ENCODE data around the gene CDHR5. TPM values are rescaled to one million over a fixed set of nuclear protein-coding genes. Genes with fewer than 3 reads are reported as not detected.

The CDHR5 gene
- total and polyA plus RNA-seq, 2 of the 4 experiments (the other 2 are of a cell fraction): not detected

GRCh38 chr11:616320-617198, 8.2 kb downstream of the CDHR5 start:
- H3K9me3 ChIP-seq (ENCODE audit: control insufficient read depth, insufficient read depth, low read length): no peaks in the 10 kb centered on the region
- ChIA-PET POLR2A (ENCODE audit: unreplicated experiment) (no interaction called here), CTCF (no interaction called here)
- H2BK120ac ChIP-seq (ENCODE audit: low read depth, low read length): no peak overlapping the region
- H3K4me3 ChIP-seq (ENCODE audit: insufficient read depth, low read depth, low read length): peak overlapping the region; percentile 29; the same call in 1 of the 2 replicates
- H4K91ac ChIP-seq (ENCODE audit: insufficient read depth, low read depth, low read length): no peak overlapping the region
- dilution Hi-C loops (cut with HindIII; ENCODE audit: low sequenced_read_pairs, unreplicated experiment) (no loop called here), intact Hi-C loops (cut with micrococcal nuclease) (no loop called here), in situ Hi-C loops (cut with MboI; ENCODE audit: low sequenced_read_pairs) (no loop called here)
- peak overlapping the region; percentile 40 to 74; a peak in 2 of 4 replicates for H4K8ac ChIP-seq (ENCODE audit: low read depth in 2 of 2, low read length in 2 of 2)
- H2AK5ac ChIP-seq (ENCODE audit: low read depth, low read length): 0 out of 2 replicates have a peak overlapping the region, but pooled peaks have one; percentile 29
- no peak overlapping the region for H2AFZ ChIP-seq (replicated peaks; ENCODE audit: low read length, poor library complexity)
- no peak overlapping the region for H3K4ac ChIP-seq (ENCODE audit: low read depth, low read length)
- TF ChIP-seq RCOR1 (IDR thresholded peaks at IDR 0.05; ENCODE audit: insufficient replicate concordance, low read length) (no peak), SMC3 (IDR thresholded peaks at IDR 0.05; ENCODE audit: low read depth, low read length) (no peak), CHD1 (IDR thresholded peaks at IDR 0.05; ENCODE audit: low read depth, low read length) (no peak), FOS (IDR thresholded peaks at IDR 0.05; ENCODE audit: low read depth, low read length) (no peak), POLR2A (IDR thresholded peaks at IDR 0.05; ENCODE audit: low read depth, low read length) (no peak), MAZ (IDR thresholded peaks at IDR 0.05; ENCODE audit: borderline replicate concordance, low read depth, low read length) (no peak)
- no peak overlapping the region for H3K18ac ChIP-seq (ENCODE audit: low read depth, low read length)
- H3K56ac ChIP-seq (ENCODE audit: extremely low read depth, insufficient read depth, low read length): no peak overlapping the region
- no peak overlapping the region for H2BK20ac ChIP-seq (ENCODE audit: low read depth, low read length)
- no peak overlapping the region for H3K14ac ChIP-seq (replicated peaks; ENCODE audit: low read depth, low read length)
- H4K20me1 ChIP-seq (ENCODE audit: insufficient read depth, low read length): peaks cover 29% of the 10 kb centered on the region
- no peaks in the 10 kb centered on the region for H3K27me3 ChIP-seq (ENCODE audit: control insufficient read depth, insufficient read depth, low read length)
- H2BK5ac ChIP-seq (ENCODE audit: low read depth, low read length, poor library complexity, severe bottlenecking): no peak overlapping the region
- peaks cover 2 to 32% of the 10 kb centered on the region in 2 experiments; a peak in 3 of 4 replicates for H3K79me1 ChIP-seq (ENCODE audit: low read depth in 1 of 2, low read length in 2 of 2)
- H3K36me3 ChIP-seq (ENCODE audit: control insufficient read depth, insufficient read depth, low read length): peaks cover 24% of the 10 kb centered on the region
- no TSS peak for BruUV-seq (replicated peaks)
- no peak overlapping the region for H3K4me2 ChIP-seq (ENCODE audit: low read depth, low read length)
- DNase-seq (no peak), ATAC-seq (ENCODE audit: low read depth) (no peak)
- H3K4me1 ChIP-seq (ENCODE audit: control insufficient read depth, insufficient read depth, low read length): peaks cover 4% of the 10 kb centered on the region; the same call in 1 of the 2 replicates
- 0 out of 2 replicates have a peak overlapping the region, but pooled peaks have one; percentile 45 for H4K5ac ChIP-seq (ENCODE audit: low read depth, low read length)
- H3K23ac ChIP-seq (ENCODE audit: low read depth, low read length): no peak overlapping the region
- 88% methylated on average over 19 of the region's 39 CpGs; no CpG with 5 or more reads in 1 of the 2 experiments for WGBS, 2 experiments (ENCODE audit: extremely low coverage in 2 of 2, insufficient read length in 1 of 2)
- peak overlapping the region; percentile 57; the same call in 1 of the 2 replicates for H3K27ac ChIP-seq (ENCODE audit: insufficient read depth, low read length)
- H2BK15ac ChIP-seq (ENCODE audit: low read depth, low read length): no peak overlapping the region
- H3K9me1 ChIP-seq (ENCODE audit: insufficient read depth, low read length): 0 out of 2 replicates have a peak, but pooled peaks cover under 1% of the 10 kb centered on the region
- H3K9ac ChIP-seq (ENCODE audit: low read depth, low read length): no peak overlapping the region
- peak overlapping the region; percentile 55 for H2AK9ac ChIP-seq (replicated peaks; ENCODE audit: low read depth, low read length, poor library complexity)

Measured in IMR-90 (cell line).